NCI-H2196 (cell line): ENCODE data around the gene HSFX4.
"Not testable (repeated sequence)": the region's sequence is repeated elsewhere in the genome, so short reads cannot be mapped to it uniquely, and the experiment has no call there.

ENCODE experiments used
- DNase-seq: peaks from one replicate; lab custom pipeline; 2025; ENCODE audit not compliant: unreplicated experiment; lab: John Stamatoyannopoulos, UW

HSFX4 gene

GRCh38 chrX:149929400-149929799, at the start of gene HSFX4:
HSFX4 (plus strand) TSS chrX:149929573; CDS start chrX:149929645, 72 bp downstream.
- DNase-seq = not testable (repeated sequence)

- no peak for DNase-seq
Measured at GRCh38 chrX:149881081-149881711, 48.2 kb upstream of the HSFX4 start, which contains the start of gene MAGEA8. MAGEA8 (plus strand) TSS chrX:149881183; CDS start chrX:149884273, 3,090 bp downstream.

- not testable (repeated sequence) for DNase-seq
Measured at GRCh38 chrX:149890828-149891227, 38.5 kb upstream of the HSFX4 start.

GRCh38 chrX:149898554-149898953, 30.8 kb upstream of the HSFX4 start:
- no peak for DNase-seq

- DNase-seq = no peak
Measured at GRCh38 chrX:149903889-149904748, 25.3 kb upstream of the HSFX4 start.

GRCh38 chrX:149908308-149908707, 21.1 kb upstream of the HSFX4 start:
- DNase-seq = no peak

- DNase-seq = no peak
Measured at GRCh38 chrX:149908727-149909126, 20.6 kb upstream of the HSFX4 start.

GRCh38 chrX:149909324-149910177, 19.8 kb upstream of the HSFX4 start:
- no peak for DNase-seq

GRCh38 chrX:149910178-149910695, 19.1 kb upstream of the HSFX4 start:
- no peak for DNase-seq

- no peak for DNase-seq
Measured at GRCh38 chrX:149916745-149917392, 12.5 kb upstream of the HSFX4 start.

- not testable (repeated sequence) for DNase-seq
Measured at GRCh38 chrX:149923836-149924235, 5.5 kb upstream of the HSFX4 start.

GRCh38 chrX:149924434-149924833, 4.9 kb upstream of the HSFX4 start:
- DNase-seq = not testable (repeated sequence)

GRCh38 chrX:149927245-149927963, 2.0 kb upstream of the HSFX4 start:
- DNase-seq = not testable (repeated sequence)

- DNase-seq = not testable (repeated sequence)
Measured at GRCh38 chrX:149927964-149928258, 1.5 kb upstream of the HSFX4 start.

GRCh38 chrX:149928635-149929034, 738 bp upstream of the HSFX4 start:
- DNase-seq = not testable (repeated sequence)

- not testable (repeated sequence) for DNase-seq
Measured at GRCh38 chrX:149931355-149931754, 2.0 kb downstream of the HSFX4 start.

- not testable (repeated sequence) for DNase-seq
Measured at GRCh38 chrX:149932150-149932549, 2.8 kb downstream of the HSFX4 start.

- not testable (repeated sequence) for DNase-seq
Measured at GRCh38 chrX:149932970-149933369, 3.6 kb downstream of the HSFX4 start.

- DNase-seq = not testable (repeated sequence)
Measured at GRCh38 chrX:149933547-149933946, 4.2 kb downstream of the HSFX4 start.

GRCh38 chrX:149937328-149937727, 8.0 kb downstream of the HSFX4 start:
- not testable (repeated sequence) for DNase-seq
